HCT116 (cell line): ENCODE data around the gene NKRF. TPM values are rescaled to one million over a fixed set of nuclear protein-coding genes. Genes with fewer than 3 reads are reported as not detected.

Experiments used
- ATAC-seq: fragments of 200-7000 bp; cut with Tn5 transposase; 2 replicates; pipeline ENCODE4 v1.9.1; 2020; ENCODE audit warnings: mild to moderate bottlenecking, moderate library complexity
- BruUV-seq: library from RNA; stranded (reverse); fragments of 400-500 nt; replicated peaks from 2 replicates; lab custom pipeline; 2021; lab: Mats Ljungman, UMichigan
- CTCF ChIA-PET: fragments of 300-600 bp; sonication (Branson Sonifier 250); formaldehyde crosslinking; loops from one replicate; lab custom pipeline; 2021; ENCODE audit warnings: antibody characterized with exemption; lab: Charles Lee
- POLR2A ChIA-PET: fragments of 300-600, 350-600 bp; sonication (Branson Sonifier 250); formaldehyde crosslinking; loops from one replicate; lab custom pipeline; 2021; ENCODE audit warnings: antibody characterized with exemption; lab: Charles Lee
- RAD21 ChIA-PET, 2 experiments: fragments of 300-600 bp; sonication (Branson Sonifier 250); formaldehyde crosslinking; loops; one replicate each; lab custom pipeline; 2023; ENCODE audit warnings: low total read pairs in 2 of 2; ENCODE audit not compliant: uncharacterized antibody in 2 of 2, unreplicated experiment in 2 of 2, low non-redundant PET in 1 of 2; lab: Charles Lee
- DNase-seq: peaks from one replicate; pipeline ENCODE4 v3.0.0-alpha.2; 2010; ENCODE audit warnings: low read depth, low spot score
- H2AFZ ChIP-seq: fragments of 200-600 bp; shearing (Covaris generic), sonication (generic); 2 replicates; pipeline ENCODE4 v1.6.1; 2017; ENCODE audit warnings: low read depth, mixed run types, mixed read lengths, antibody characterized with exemption, low read length; ENCODE audit not compliant: poor library complexity, severe bottlenecking
- H3K27ac ChIP-seq: 2 replicates; pipeline ENCODE4 v1.5.1; 2012; ENCODE audit warnings: low read depth, low read length
- H3K27me3 ChIP-seq: fragments of 200-600 bp; sonication (generic); 2 replicates; pipeline ENCODE4 v1.6.1; 2016; ENCODE audit warnings: mixed run types, low read length, mixed read lengths; ENCODE audit not compliant: insufficient read depth
- H3K36me3 ChIP-seq, 2 experiments: fragments of 200-500 bp in 1 of 2; fragments of 200-600 bp in 1 of 2; sonication (Bioruptor generic) in 1 of 2; sonication (generic) in 1 of 2; 2 replicates each; pipeline versions ENCODE4 v1.5.1 to v1.6.1; 2014 to 2016; ENCODE audit warnings: low read length in 2 of 2, inconsistent platforms in 1 of 2, mixed read lengths in 1 of 2, mixed run types in 1 of 2; ENCODE audit not compliant: insufficient read depth in 2 of 2, control insufficient read depth in 1 of 2
- H3K4me1 ChIP-seq, 2 experiments: fragments of 200-600 bp in 1 of 2; sonication (generic) in 1 of 2; 2 replicates each; pipeline versions ENCODE4 v1.5.1 to v1.6.1; 2012 to 2017; ENCODE audit warnings: low read length in 2 of 2, inconsistent platforms in 1 of 2, mild to moderate bottlenecking in 1 of 2, mixed read lengths in 1 of 2, mixed run types in 1 of 2, moderate library complexity in 1 of 2; ENCODE audit not compliant: insufficient read depth in 2 of 2, control insufficient read depth in 1 of 2
- H3K4me2 ChIP-seq: fragments of 200-600 bp; sonication (generic); 2 replicates; pipeline ENCODE4 v1.6.1; 2017; ENCODE audit warnings: mixed run types, low read length, mixed read lengths
- H3K4me3 ChIP-seq, 2 experiments: fragments of 200-600 bp in 1 of 2; sonication (generic) in 1 of 2; replicated peaks in 1 of 2; 2 replicates each; pipeline ENCODE4 v1.5.1; 2011 to 2016; ENCODE audit warnings: low read length in 2 of 2, control low read depth in 1 of 2, low read depth in 1 of 2, mild to moderate bottlenecking in 1 of 2, mixed read lengths in 1 of 2, mixed run types in 1 of 2
- H3K79me2 ChIP-seq: fragments of 200-600 bp; sonication (generic); 2 replicates; pipeline ENCODE4 v1.6.1; 2017; ENCODE audit warnings: mild to moderate bottlenecking, mixed run types, low read length, moderate library complexity, mixed read lengths; ENCODE audit not compliant: insufficient read depth
- H3K9ac ChIP-seq: fragments of 200-600 bp; sonication (generic); 2 replicates; pipeline ENCODE4 v1.6.1; 2016; ENCODE audit warnings: low read length, mixed read lengths
- H3K9me2 ChIP-seq: fragments of 200-600 bp; sonication (generic), shearing (Covaris generic); 2 replicates; pipeline ENCODE4 v1.6.1; 2017; ENCODE audit warnings: mixed run types, mild to moderate bottlenecking, moderate library complexity; ENCODE audit not compliant: insufficient read depth
- H3K9me3 ChIP-seq, 2 experiments: fragments of 200-500 bp in 1 of 2; fragments of 200-600 bp in 1 of 2; sonication (Bioruptor generic) in 1 of 2; sonication (generic) in 1 of 2; 2 replicates each; pipeline ENCODE4 v1.6.1; 2014 to 2017; ENCODE audit warnings: low read length in 2 of 2, mixed read lengths in 2 of 2, inconsistent platforms in 1 of 2, low read depth in 1 of 2, mild to moderate bottlenecking in 1 of 2, mixed run types in 1 of 2, moderate library complexity in 1 of 2; ENCODE audit not compliant: control insufficient read depth in 1 of 2, insufficient read depth in 1 of 2
- H4K20me1 ChIP-seq: fragments of 200-600 bp; sonication (generic), shearing (Covaris generic); 2 replicates; pipeline ENCODE4 v1.6.1; 2017; ENCODE audit warnings: mixed run types, mild to moderate bottlenecking, moderate library complexity; ENCODE audit not compliant: insufficient read depth
- EZH2phosphoT487 ChIP-seq: fragments of 200-600 bp; IDR thresholded peaks from 2 replicates; pipeline ENCODE4 v1.6.1; 2018; ENCODE audit warnings: antibody characterized with exemption, borderline replicate concordance
- POLR2AphosphoS5 ChIP-seq: IDR thresholded peaks from 2 replicates; pipeline ENCODE4 v1.6.1; 2011; ENCODE audit warnings: mild to moderate bottlenecking, low read depth, low read length, moderate library complexity
- REST ChIP-seq: IDR thresholded peaks from 2 replicates; pipeline ENCODE4 v1.6.1; 2012; ENCODE audit warnings: low read depth
- SIN3A ChIP-seq: IDR thresholded peaks from 2 replicates; pipeline ENCODE4 v1.6.1; 2012; ENCODE audit warnings: low read depth
- SRF ChIP-seq: IDR thresholded peaks from 2 replicates; pipeline ENCODE4 v1.6.1; 2012; ENCODE audit warnings: low read depth
- TCF7L2 ChIP-seq: IDR thresholded peaks from 2 replicates; pipeline ENCODE4 v1.7.0; 2011; ENCODE audit warnings: borderline replicate concordance, inconsistent platforms; ENCODE audit not compliant: insufficient read depth, insufficient read length; ENCODE audit errors: extremely low read depth
- YY1 ChIP-seq: IDR thresholded peaks from 2 replicates; pipeline ENCODE4 v1.6.1; 2011; ENCODE audit warnings: low read length, low read depth, moderate library complexity, mild to moderate bottlenecking; ENCODE audit not compliant: insufficient replicate concordance; ENCODE audit errors: extremely low read depth
- ZFX ChIP-seq: fragments of 450-650 bp; IDR thresholded peaks from 2 replicates; pipeline ENCODE4 v1.6.1; 2017
- ZNF274 ChIP-seq: fragments of 200-500 bp; sonication (Bioruptor generic); IDR thresholded peaks from 2 replicates; pipeline ENCODE4 v1.6.1; 2014; ENCODE audit warnings: mild to moderate bottlenecking, low read depth, low read length, inconsistent platforms
- intact Hi-C: fragments of 100-400 bp; cut with micrococcal nuclease; formaldehyde crosslinking; loops from 2 replicates; pipeline ENCODE4 v1.10.0; 2022
- total RNA-seq: library from RNA; stranded (reverse); gene quantifications from one replicate; pipeline ENCODE4 v1.2.1, GENCODE V29; 2021; ENCODE audit not compliant: unreplicated experiment
- TF ChIP-seq, protein P1 (sequence below): IDR thresholded peaks from 2 replicates; pipeline ENCODE4 v1.6.1; 2012

The NKRF gene
- total RNA-seq, 1 experiment from 2014 or later = 22.8 TPM

- no peaks in the 10 kb centered on the region for H4K20me1 ChIP-seq
- POLR2A ChIA-PET = no interaction called here
- no peak overlapping the region for H3K9ac ChIP-seq
- no peaks in the 10 kb centered on the region for H3K9me3 ChIP-seq
- TF ChIP-seq ZNF274 (no peak), REST (no peak), SRF (no peak), YY1 (no peak), ZFX (no peak), POLR2AphosphoS5 (no peak), TCF7L2 (no peak), SIN3A (no peak), EZH2phosphoT487 (no peak)
- TF ChIP-seq, protein P1, sequence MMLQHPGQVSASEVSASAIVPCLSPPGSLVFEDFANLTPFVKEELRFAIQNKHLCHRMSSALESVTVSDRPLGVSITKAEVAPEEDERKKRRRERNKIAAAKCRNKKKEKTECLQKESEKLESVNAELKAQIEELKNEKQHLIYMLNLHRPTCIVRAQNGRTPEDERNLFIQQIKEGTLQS = no peak
- TF ChIP-seq, all 23 proteins: peak for 0
- intact Hi-C loops = no loop called here
- BruUV-seq = no TSS peak
- ChIA-PET RAD21 (no interaction called here), CTCF (no interaction called here)
- Histone ChIP-seq H3K27ac (no peak overlapping the region), H3K4me1 (no peaks in the 10 kb centered on the region), H3K36me3 (no peaks in the 10 kb centered on the region), H3K4me3 (no peak overlapping the region), H3K9me2 (no peaks in the 10 kb centered on the region), H3K27me3 (no peaks in the 10 kb centered on the region), H3K79me2 (no peaks in the 10 kb centered on the region), H2AFZ (no peak overlapping the region), H3K4me2 (no peak overlapping the region)
- no peak for ATAC-seq
- no peak for DNase-seq
Measured at GRCh38 chrX:119647552-119648420, 41.6 kb upstream of the NKRF start.
